Keratinocyte (primary cell): Measurements from ENCODE around the gene AGAP1. TPM values are rescaled to one million over a fixed set of nuclear protein-coding genes. Genes with fewer than 3 reads are reported as not detected.

Experiments used
- DNase-seq: peaks from one replicate; pipeline ENCODE4 v3.0.0-alpha.2; 2011; ENCODE audit warnings: low read depth, missing footprints, low spot score
- FAIRE-seq: peaks from 2 replicates; lab custom pipeline; 2011; peaks lifted over from hg19 to GRCh38; lab: Jason Lieb, UNC
- H2AFZ ChIP-seq: 2 replicates; pipeline ENCODE4 v1.6.0; 2012; ENCODE audit warnings: low read length, control low read depth, inconsistent platforms; ENCODE audit not compliant: control insufficient read depth
- H3K27ac ChIP-seq: 2 replicates; pipeline ENCODE4 v1.5.1; 2011; ENCODE audit warnings: low read length; ENCODE audit not compliant: control insufficient read depth, insufficient read depth
- H3K27me3 ChIP-seq: 3 replicates; pipeline ENCODE4 v1.6.0; 2011; ENCODE audit warnings: low read length; ENCODE audit not compliant: control insufficient read depth, insufficient read depth; ENCODE audit errors: extremely low read depth
- H3K36me3 ChIP-seq, 2 experiments: 2 replicates in 1 of 2; 3 replicates in 1 of 2; pipeline ENCODE4 v1.5.1; 2011; ENCODE audit warnings: low read length in 2 of 2, mild to moderate bottlenecking in 1 of 2; ENCODE audit not compliant: control insufficient read depth in 2 of 2, insufficient read depth in 2 of 2; ENCODE audit errors: extremely low read depth in 1 of 2
- H3K4me1 ChIP-seq: 3 replicates; pipeline ENCODE4 v1.5.1; 2011; ENCODE audit warnings: low read length; ENCODE audit not compliant: control insufficient read depth, insufficient read depth; ENCODE audit errors: extremely low read depth
- H3K4me2 ChIP-seq: 3 replicates; pipeline ENCODE4 v1.6.0; 2011; ENCODE audit warnings: low read depth, low read length; ENCODE audit not compliant: control insufficient read depth, insufficient read depth; ENCODE audit errors: extremely low read depth
- H3K4me3 ChIP-seq, 3 experiments: fragments of 200-600 bp in 1 of 3; sonication (generic) in 1 of 3; 2 replicates in 2 of 3; 3 replicates in 1 of 3; pipeline ENCODE4 v1.5.1; 2011 to 2016; ENCODE audit warnings: low read length in 3 of 3, mild to moderate bottlenecking in 3 of 3, control low read depth in 2 of 3, inconsistent platforms in 1 of 3, low read depth in 1 of 3, mixed read lengths in 1 of 3, mixed run types in 1 of 3, moderate library complexity in 1 of 3; ENCODE audit not compliant: control insufficient read depth in 2 of 3, insufficient read depth in 2 of 3; ENCODE audit errors: extremely low read depth in 1 of 3
- H3K79me2 ChIP-seq: 2 replicates; pipeline ENCODE4 v1.6.0; 2012; ENCODE audit warnings: low read length; ENCODE audit not compliant: control insufficient read depth, insufficient read depth
- H3K9ac ChIP-seq: 3 replicates; pipeline ENCODE4 v1.6.0; 2011; ENCODE audit warnings: low read length; ENCODE audit not compliant: control insufficient read depth, insufficient read depth; ENCODE audit errors: extremely low read depth
- H3K9me1 ChIP-seq: 3 replicates; pipeline ENCODE4 v1.6.0; 2011; ENCODE audit warnings: low read length; ENCODE audit not compliant: control insufficient read depth, insufficient read depth; ENCODE audit errors: extremely low read depth
- H3K9me3 ChIP-seq: 2 replicates; pipeline ENCODE4 v1.5.1; 2012; ENCODE audit warnings: low read depth, low read length; ENCODE audit not compliant: control insufficient read depth
- H4K20me1 ChIP-seq: 3 replicates; pipeline ENCODE4 v1.6.0; 2011; ENCODE audit warnings: low read length; ENCODE audit not compliant: control insufficient read depth, insufficient read depth; ENCODE audit errors: extremely low read depth
- CTCF ChIP-seq, 3 experiments: IDR thresholded peaks in 1 of 3; conservative IDR thresholded peaks in 1 of 3; optimal IDR thresholded peaks in 1 of 3; 2 replicates in 2 of 3; 3 replicates in 1 of 3; pipeline versions ENCODE3 to v1.5.1; 2011; ENCODE audit warnings: low read length in 3 of 3, mild to moderate bottlenecking in 3 of 3, moderate library complexity in 2 of 3, control low read depth in 1 of 3, inconsistent platforms in 1 of 3; ENCODE audit not compliant: insufficient read depth in 2 of 3; ENCODE audit errors: extremely low read depth in 1 of 3
- EZH2 ChIP-seq: IDR thresholded peaks from one replicate; pipeline ENCODE4 v1.6.1; 2012; ENCODE audit warnings: inconsistent platforms, mild to moderate bottlenecking, low read length, moderate library complexity
- dilution Hi-C: fragments of 300-500 bp; cut with MboI; formaldehyde crosslinking; loops from one replicate; pipeline ENCODE4 v1.7.0; 2020; ENCODE audit warnings: low sequenced_read_pairs; ENCODE audit not compliant: extremely low pct_ligation_motif_present
- polyA plus RNA-seq, 5 experiments: library from polyadenylated mRNA; depleted of rRNA in 3 of 5; stranded (reverse) in 3 of 5; stranded (forward) in 1 of 5; unstranded in 1 of 5; fragments of >200 nt; gene quantifications; 1 replicate in 1 of 5; 2 replicates in 3 of 5; 3 replicates in 1 of 5; pipeline versions ENCODE4 v1.2.1 to v1.2.3, GENCODE V29; 2011 to 2012; ENCODE audit warnings: missing spikeins in 2 of 5, low read depth in 1 of 5, low replicate concordance in 1 of 5

AGAP1 gene
- polyA plus RNA-seq, 1 donor (not counting 4 experiments of a cell fraction or from before 2014, with no cell fraction given) = 12.6 TPM

GRCh38 chr2:235909358-235909757 lies 415.5 kb downstream of the AGAP1 start:
- Histone ChIP-seq H3K9me3 (no peaks in the 10 kb centered on the region), H3K27me3 (no peaks in the 10 kb centered on the region), H2AFZ (no peak overlapping the region), H3K4me3 (no peak overlapping the region), H3K36me3 (peaks cover 0 to 2% of the 10 kb centered on the region in 2 experiments), H3K4me2 (no peak overlapping the region), H4K20me1 (no peaks in the 10 kb centered on the region), H3K4me1 (no peaks in the 10 kb centered on the region), H3K79me2 (no peaks in the 10 kb centered on the region), H3K27ac (no peak overlapping the region), H3K9ac (no peak overlapping the region), H3K9me1 (no peaks in the 10 kb centered on the region)
- TF ChIP-seq CTCF (optimal IDR thresholded peaks at IDR 0.05 in 1 of 3, IDR thresholded peaks at IDR 0.05 in 1 of 3, conservative IDR thresholded peaks at IDR 0.05 in 1 of 3; ENCODE audit: extremely low read depth in 1 of 3, insufficient read depth in 2 of 3, low read length in 3 of 3) (no peak), EZH2 (no peak)
- no peak for FAIRE-seq
- DNase-seq = no peak
- dilution Hi-C loops = no loop called here

GRCh38 chr2:235910067-235910466 lies 416.2 kb downstream of the AGAP1 start:
- Histone ChIP-seq H4K20me1 (no peaks in the 10 kb centered on the region), H3K36me3 (peaks cover 0 to 3% of the 10 kb centered on the region in 2 experiments), H3K9ac (no peak overlapping the region), H3K4me2 (no peak overlapping the region), H3K4me3 (no peak overlapping the region), H3K27me3 (no peaks in the 10 kb centered on the region), H3K79me2 (no peaks in the 10 kb centered on the region), H3K9me1 (no peaks in the 10 kb centered on the region), H3K4me1 (no peaks in the 10 kb centered on the region), H3K27ac (no peak overlapping the region), H3K9me3 (no peaks in the 10 kb centered on the region), H2AFZ (no peak overlapping the region)
- DNase-seq = no peak
- FAIRE-seq = no peak
- dilution Hi-C loops = no loop called here
- TF ChIP-seq EZH2 = no peak
- TF ChIP-seq CTCF (optimal IDR thresholded peaks at IDR 0.05 in 1 of 3, IDR thresholded peaks at IDR 0.05 in 1 of 3, conservative IDR thresholded peaks at IDR 0.05 in 1 of 3; ENCODE audit: extremely low read depth in 1 of 3, insufficient read depth in 2 of 3, low read length in 3 of 3) = no peak
